Testis (tissue), 3 donors: ENCODE results near the gene GPATCH2. TPM values are rescaled to one million over a fixed set of nuclear protein-coding genes. Genes with fewer than 3 reads are reported as not detected.

Experiments used
- DNase-seq: peaks from one replicate; pipeline ENCODE4 v3.0.0-alpha.2; 2019
- H3K27ac ChIP-seq, 2 donors: fragments of 200-600 bp; sonication (generic); one replicate each; pipeline ENCODE4 v1.5.1; 2019
- H3K27me3 ChIP-seq: fragments of 200-600 bp; sonication (generic); one replicate; pipeline ENCODE4 v1.5.1; 2019
- H3K36me3 ChIP-seq: fragments of 200-600 bp; sonication (generic); one replicate; pipeline ENCODE4 v1.5.1; 2017; ENCODE audit warnings: low read depth; ENCODE audit errors: missing control alignments
- H3K4me1 ChIP-seq: fragments of 200-600 bp; sonication (generic); one replicate; pipeline ENCODE4 v1.5.1; 2019
- H3K4me3 ChIP-seq, 2 donors: fragments of 200-600 bp; sonication (generic); one replicate each; pipeline ENCODE4 v1.5.1; 2017 to 2019
- H3K9me3 ChIP-seq: fragments of 200-600 bp; sonication (generic); one replicate; pipeline ENCODE4 v1.5.1; 2017
- POLR2A ChIP-seq: fragments of 450-650 bp; IDR thresholded peaks from one replicate; pipeline ENCODE4 v1.6.1; 2017; ENCODE audit warnings: antibody characterized with exemption, mild to moderate bottlenecking, moderate library complexity
- WGBS, 2 donors: methylation state at CpG; one replicate each; pipeline ENCODE4 v1.1.5; 2018; 5-methylcytosine and 5-hydroxymethylcytosine counted together
- intact Hi-C: fragments of 100-400 bp; cut with DNase I; formaldehyde crosslinking; loops from one replicate; pipeline ENCODE4 v1.15.1; 2023; ENCODE audit warnings: low total_unique reads
- polyA plus RNA-seq: library from polyadenylated mRNA; stranded (reverse); fragments of 350-450 nt; fragmentation: Illumina TruSeq; extraction: RNeasy Lipid Tissue Mini Kit (QIAGEN cat#74804); gene quantifications from one replicate; pipeline ENCODE4 v1.2.3, GENCODE V29; 2014; ENCODE audit warnings: low read depth, low replicate concordance; ENCODE audit not compliant: insufficient read depth
- total RNA-seq, 2 donors: library from RNA; depleted of rRNA; stranded (reverse); fragments of >200 nt; gene quantifications; one replicate each; pipeline ENCODE4 v1.2.3, GENCODE V29; 2016
- TF ChIP-seq, protein P1 (sequence below), 3 experiments: fragments of 450-650 bp in 2 of 3; fragments of 200-600 bp in 1 of 3; sonication (generic) in 1 of 3; IDR thresholded peaks; one replicate each; pipeline ENCODE4 v1.5.1; 2016 to 2019; ENCODE audit warnings: antibody characterized with exemption in 3 of 3, mild to moderate bottlenecking in 2 of 3, moderate library complexity in 1 of 3

GPATCH2 gene
- total and polyA plus RNA-seq, 3 donors from 2014 or later, result 14.1 to 31.0 (median 20.6) TPM

DNA sequence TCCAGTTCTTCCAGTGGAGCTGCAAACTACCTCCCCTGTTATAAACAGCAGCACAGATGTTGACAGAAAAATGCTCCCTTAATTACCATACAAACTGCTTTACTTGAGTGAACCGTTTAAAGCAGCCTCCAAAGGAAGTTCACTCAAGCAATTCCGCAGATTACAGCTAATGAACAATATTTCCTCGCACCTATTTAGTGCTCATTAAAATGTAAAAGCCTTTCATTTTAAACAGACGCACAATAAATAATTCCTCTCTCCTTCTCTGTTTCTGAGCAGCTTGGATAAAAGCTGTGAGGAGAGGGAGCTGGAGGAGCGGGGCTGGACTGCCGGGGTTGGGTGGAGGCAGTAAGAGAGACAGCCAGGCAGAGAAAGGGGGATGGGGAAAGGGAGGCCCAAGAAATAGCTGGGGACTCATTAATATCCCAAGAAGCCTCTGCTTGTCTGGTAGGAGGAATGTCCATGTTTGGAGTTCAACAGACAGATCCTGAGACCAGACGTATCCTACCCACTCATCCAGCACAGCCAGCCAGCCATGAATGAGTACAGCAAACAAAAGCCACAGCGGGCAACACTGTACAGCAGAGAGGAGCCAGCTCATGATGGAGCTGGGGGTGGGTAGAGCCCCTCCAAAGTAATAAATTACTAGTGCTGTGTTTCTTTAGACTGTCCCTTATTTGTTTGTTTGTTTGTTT lies 227.7 kb downstream of the GPATCH2 start:
- DNase-seq, result no peak
- Histone ChIP-seq H3K9me3 (no peaks in the 10 kb centered on the region), H3K4me1 (no peaks in the 10 kb centered on the region), H3K27ac (no peak overlapping the region), H3K27me3 (no peaks in the 10 kb centered on the region), H3K36me3 (no peaks in the 10 kb centered on the region), H3K4me3 (no peak overlapping the region)
- TF ChIP-seq POLR2A, result no peak
- TF ChIP-seq, protein P1, sequence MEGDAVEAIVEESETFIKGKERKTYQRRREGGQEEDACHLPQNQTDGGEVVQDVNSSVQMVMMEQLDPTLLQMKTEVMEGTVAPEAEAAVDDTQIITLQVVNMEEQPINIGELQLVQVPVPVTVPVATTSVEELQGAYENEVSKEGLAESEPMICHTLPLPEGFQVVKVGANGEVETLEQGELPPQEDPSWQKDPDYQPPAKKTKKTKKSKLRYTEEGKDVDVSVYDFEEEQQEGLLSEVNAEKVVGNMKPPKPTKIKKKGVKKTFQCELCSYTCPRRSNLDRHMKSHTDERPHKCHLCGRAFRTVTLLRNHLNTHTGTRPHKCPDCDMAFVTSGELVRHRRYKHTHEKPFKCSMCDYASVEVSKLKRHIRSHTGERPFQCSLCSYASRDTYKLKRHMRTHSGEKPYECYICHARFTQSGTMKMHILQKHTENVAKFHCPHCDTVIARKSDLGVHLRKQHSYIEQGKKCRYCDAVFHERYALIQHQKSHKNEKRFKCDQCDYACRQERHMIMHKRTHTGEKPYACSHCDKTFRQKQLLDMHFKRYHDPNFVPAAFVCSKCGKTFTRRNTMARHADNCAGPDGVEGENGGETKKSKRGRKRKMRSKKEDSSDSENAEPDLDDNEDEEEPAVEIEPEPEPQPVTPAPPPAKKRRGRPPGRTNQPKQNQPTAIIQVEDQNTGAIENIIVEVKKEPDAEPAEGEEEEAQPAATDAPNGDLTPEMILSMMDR (IDR thresholded peaks at IDR 0.05), result no peak
- intact Hi-C loops, result no loop called here
- 53 to 61% methylated on average over 8 of the region's 8 CpGs for WGBS, 2 donors

GRCh38 chr1:217402301-217402700 lies 228.6 kb downstream of the GPATCH2 start:
- intact Hi-C loops, result no loop called here
- Histone ChIP-seq H3K27ac (no peak overlapping the region), H3K36me3 (no peaks in the 10 kb centered on the region), H3K27me3 (no peaks in the 10 kb centered on the region), H3K9me3 (no peaks in the 10 kb centered on the region), H3K4me3 (no peak overlapping the region), H3K4me1 (no peaks in the 10 kb centered on the region)
- 77 to 84% methylated on average over 2 of the region's 2 CpGs for WGBS, 2 donors
- TF ChIP-seq, protein P1 (IDR thresholded peaks at IDR 0.05), result no peak
- no peak for TF ChIP-seq POLR2A
- no peak for DNase-seq

GRCh38 chr1:217393896-217394295 lies 237.0 kb downstream of the GPATCH2 start:
- no peak overlapping the region for H3K27ac ChIP-seq
- no peak for DNase-seq
- no peaks in the 10 kb centered on the region for H3K36me3 ChIP-seq
- intact Hi-C loops, result no loop called here
- H3K27me3 ChIP-seq, result no peaks in the 10 kb centered on the region
- no peaks in the 10 kb centered on the region for H3K9me3 ChIP-seq
- no peak overlapping the region for H3K4me3 ChIP-seq
- TF ChIP-seq, protein P1 (IDR thresholded peaks at IDR 0.05), result no peak
- no peak for TF ChIP-seq POLR2A
- no peaks in the 10 kb centered on the region for H3K4me1 ChIP-seq
- 83 to 95% methylated on average over 1 of the region's 1 CpG for WGBS, 2 donors

DNA sequence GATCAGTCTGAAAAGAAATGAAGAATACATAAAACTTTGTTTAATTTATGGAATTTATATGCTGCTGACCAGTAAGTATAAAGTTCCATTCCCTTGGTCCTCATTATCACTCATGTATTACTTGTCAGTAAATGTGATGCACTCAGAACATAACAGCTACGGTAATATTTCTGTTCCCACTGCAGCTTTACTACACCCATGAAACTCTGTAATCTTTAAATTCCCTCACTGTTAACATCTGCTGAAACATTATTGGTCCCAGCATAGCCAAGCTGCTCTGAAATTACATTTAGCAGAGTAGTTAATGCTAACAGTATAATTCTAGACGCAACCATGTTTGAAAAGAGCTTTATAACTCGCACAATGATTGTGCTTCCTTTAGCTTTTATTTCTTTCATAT lies 238.4 kb downstream of the GPATCH2 start:
- DNase-seq, result no peak
- no peaks in the 10 kb centered on the region for H3K36me3 ChIP-seq
- H3K9me3 ChIP-seq, result no peaks in the 10 kb centered on the region
- H3K4me3 ChIP-seq, result no peak overlapping the region
- WGBS, 2 donors, result 78 to 85% methylated on average over 3 of the region's 3 CpGs
- H3K27ac ChIP-seq, result no peak overlapping the region
- intact Hi-C loops, result no loop called here
- TF ChIP-seq, protein P1 (IDR thresholded peaks at IDR 0.05), result no peak
- TF ChIP-seq POLR2A, result no peak
- no peaks in the 10 kb centered on the region for H3K4me1 ChIP-seq
- H3K27me3 ChIP-seq, result no peaks in the 10 kb centered on the region

- H3K27me3 ChIP-seq, result no peaks in the 10 kb centered on the region
- H3K4me1 ChIP-seq, result no peaks in the 10 kb centered on the region
- DNase-seq, result no peak
- H3K4me3 ChIP-seq, result no peak overlapping the region
- H3K36me3 ChIP-seq, result no peaks in the 10 kb centered on the region
- intact Hi-C loops, result no loop called here
- TF ChIP-seq, protein P1 (IDR thresholded peaks at IDR 0.05), result no peak
- no peak for TF ChIP-seq POLR2A
- H3K9me3 ChIP-seq, result no peaks in the 10 kb centered on the region
- no peak overlapping the region for H3K27ac ChIP-seq
- WGBS, 2 donors, result 84 to 86% methylated on average over 5 of the region's 5 CpGs
Measured at GRCh38 chr1:217389895-217390294, 241.0 kb downstream of the GPATCH2 start.
